Panc1 (cell line): Measurements from ENCODE around the gene STK32C. TPM values are rescaled to one million over a fixed set of nuclear protein-coding genes. Genes with fewer than 3 reads are reported as not detected.

Source experiments
- ATAC-seq: fragments of 200-7000 bp; cut with Tn5 transposase; 2 replicates; pipeline ENCODE4 v1.9.1; 2020; ENCODE audit warnings: mild to moderate bottlenecking, moderate library complexity
- BruUV-seq: library from RNA; stranded (reverse); fragments of 400-500 nt; replicated peaks from 2 replicates; lab custom pipeline; 2021; lab: Mats Ljungman, UMichigan
- CTCF ChIA-PET: fragments of 300-600 bp; sonication (Branson Sonifier 250); formaldehyde crosslinking; loops from one replicate; lab custom pipeline; 2022; ENCODE audit warnings: antibody characterized with exemption; lab: Charles Lee
- POLR2A ChIA-PET: fragments of 300-600 bp; sonication (Branson Sonifier 250); formaldehyde crosslinking; loops from one replicate; lab custom pipeline; 2022; ENCODE audit warnings: antibody characterized with exemption; lab: Charles Lee
- DNase-seq: peaks from one replicate; pipeline ENCODE4 v3.0.0-alpha.2; 2010; ENCODE audit warnings: low read depth, low spot score
- H3K27ac ChIP-seq: 2 replicates; pipeline ENCODE4 v1.5.1; 2011; ENCODE audit warnings: mild to moderate bottlenecking, low read length, inconsistent platforms
- H3K27me3 ChIP-seq: fragments of 200-500 bp; sonication (Bioruptor generic); 2 replicates; pipeline ENCODE4 v1.6.0; 2014; ENCODE audit warnings: low read length, inconsistent platforms; ENCODE audit not compliant: control insufficient read depth, insufficient read depth
- H3K36me3 ChIP-seq: fragments of 200-500 bp; sonication (Bioruptor generic); 2 replicates; pipeline ENCODE4 v1.5.1; 2014; ENCODE audit warnings: inconsistent platforms, mild to moderate bottlenecking, low read length, moderate library complexity; ENCODE audit not compliant: control insufficient read depth, insufficient read depth
- H3K4me1 ChIP-seq: 2 replicates; pipeline ENCODE4 v1.5.1; 2011; ENCODE audit warnings: inconsistent platforms, mild to moderate bottlenecking, low read length, moderate library complexity; ENCODE audit not compliant: control insufficient read depth, insufficient read depth
- H3K4me3 ChIP-seq, 2 experiments: 2 replicates each; pipeline ENCODE4 v1.5.1; 2011 to 2012; ENCODE audit warnings: low read depth in 2 of 2, low read length in 2 of 2, mild to moderate bottlenecking in 2 of 2, inconsistent platforms in 1 of 2, moderate library complexity in 1 of 2
- H3K9me3 ChIP-seq: fragments of 200-500 bp; sonication (Bioruptor generic); 2 replicates; pipeline ENCODE4 v1.5.1; 2014; ENCODE audit warnings: low read depth, mild to moderate bottlenecking, inconsistent platforms, low read length, moderate library complexity; ENCODE audit not compliant: control insufficient read depth, insufficient read depth
- POLR2AphosphoS5 ChIP-seq: IDR thresholded peaks from 2 replicates; pipeline ENCODE4 v1.6.1; 2012; ENCODE audit warnings: mild to moderate bottlenecking, low read depth, low read length, moderate library complexity
- SIN3A ChIP-seq: IDR thresholded peaks from 2 replicates; pipeline ENCODE4 v1.6.1; 2012; ENCODE audit warnings: low read depth, mild to moderate bottlenecking, low read length, moderate library complexity, borderline replicate concordance; ENCODE audit not compliant: insufficient read depth
- TCF7L2 ChIP-seq: IDR thresholded peaks from 2 replicates; pipeline ENCODE4 v1.6.1; 2011; ENCODE audit warnings: mild to moderate bottlenecking, low read depth, low read length, inconsistent platforms
- in situ Hi-C: cut with HindIII; loops from 2 replicates; pipeline ENCODE4 v1.10.0; 2016; ENCODE audit warnings: low sequenced_read_pairs, low pct_unique_long_range_greater_than_20kb
- intact Hi-C: fragments of 100-400 bp; cut with micrococcal nuclease; formaldehyde crosslinking; loops from one replicate; pipeline ENCODE4 v1.10.0; 2022; ENCODE audit not compliant: unreplicated experiment
- total RNA-seq: library from RNA; stranded (reverse); gene quantifications from one replicate; pipeline ENCODE4 v1.2.1, GENCODE V29; 2021; ENCODE audit not compliant: unreplicated experiment
- TF ChIP-seq, protein P1 (sequence below): fragments of 450-650 bp; IDR thresholded peaks from 2 replicates; pipeline ENCODE4 v1.5.1; 2017; ENCODE audit warnings: mild to moderate bottlenecking
- TF ChIP-seq, protein P2 (sequence below), 2 experiments: IDR thresholded peaks; 2 replicates each; pipeline ENCODE4 v1.6.1; 2011 to 2012; ENCODE audit warnings: low read depth in 2 of 2, control low read depth in 1 of 2, low read length in 1 of 2, mild to moderate bottlenecking in 1 of 2, moderate library complexity in 1 of 2; ENCODE audit not compliant: insufficient read depth in 1 of 2

Gene STK32C
- total RNA-seq, 1 experiment from 2014 or later, result 53.7 TPM

DNA sequence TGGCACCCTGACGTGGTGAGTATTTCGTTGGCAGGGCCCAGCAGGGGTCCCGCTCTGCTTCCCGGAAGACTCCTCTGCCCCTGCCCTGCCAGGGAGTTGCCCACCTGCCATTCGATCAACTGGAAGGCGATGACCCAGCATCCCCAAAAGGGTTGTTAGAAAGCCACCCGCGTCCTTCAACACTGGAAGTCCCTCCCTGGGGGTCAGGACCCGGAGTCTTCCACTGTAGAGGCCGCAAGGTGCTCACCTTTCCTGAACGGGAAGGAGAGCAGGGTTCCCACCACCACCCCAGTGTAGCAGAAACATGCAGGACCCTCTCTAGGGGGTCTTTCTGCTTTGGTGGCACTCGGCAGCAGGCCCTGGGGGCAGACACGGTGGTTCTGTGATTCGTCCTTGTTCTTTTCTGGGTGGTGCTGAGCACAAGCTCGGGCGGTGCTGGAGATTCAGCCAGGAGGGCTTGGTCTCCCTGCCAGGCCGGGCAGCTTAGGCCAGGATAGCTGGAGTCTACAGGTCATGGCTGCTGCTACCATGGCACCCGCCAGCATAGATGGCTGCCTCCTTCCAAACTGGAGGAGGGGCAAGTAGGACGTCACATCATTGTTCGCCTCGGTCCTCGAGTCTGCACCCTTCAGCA lies 140.6 kb downstream of the STK32C start:
- no peak overlapping the region for H3K27ac ChIP-seq
- H3K9me3 ChIP-seq, result no peaks in the 10 kb centered on the region
- BruUV-seq, result no TSS peak
- CTCF ChIA-PET, result interaction anchor here (1.2 kb wide), 1 partner anchor 25 kb away, joined by 3 read pairs; no protein-coding TSS in a partner anchor
- in situ Hi-C loops, result no loop called here
- intact Hi-C loops, result no loop called here
- DNase-seq, result no peak
- TF ChIP-seq SIN3A (no peak), POLR2AphosphoS5 (no peak), TCF7L2 (no peak)
- TF ChIP-seq, protein P1, sequence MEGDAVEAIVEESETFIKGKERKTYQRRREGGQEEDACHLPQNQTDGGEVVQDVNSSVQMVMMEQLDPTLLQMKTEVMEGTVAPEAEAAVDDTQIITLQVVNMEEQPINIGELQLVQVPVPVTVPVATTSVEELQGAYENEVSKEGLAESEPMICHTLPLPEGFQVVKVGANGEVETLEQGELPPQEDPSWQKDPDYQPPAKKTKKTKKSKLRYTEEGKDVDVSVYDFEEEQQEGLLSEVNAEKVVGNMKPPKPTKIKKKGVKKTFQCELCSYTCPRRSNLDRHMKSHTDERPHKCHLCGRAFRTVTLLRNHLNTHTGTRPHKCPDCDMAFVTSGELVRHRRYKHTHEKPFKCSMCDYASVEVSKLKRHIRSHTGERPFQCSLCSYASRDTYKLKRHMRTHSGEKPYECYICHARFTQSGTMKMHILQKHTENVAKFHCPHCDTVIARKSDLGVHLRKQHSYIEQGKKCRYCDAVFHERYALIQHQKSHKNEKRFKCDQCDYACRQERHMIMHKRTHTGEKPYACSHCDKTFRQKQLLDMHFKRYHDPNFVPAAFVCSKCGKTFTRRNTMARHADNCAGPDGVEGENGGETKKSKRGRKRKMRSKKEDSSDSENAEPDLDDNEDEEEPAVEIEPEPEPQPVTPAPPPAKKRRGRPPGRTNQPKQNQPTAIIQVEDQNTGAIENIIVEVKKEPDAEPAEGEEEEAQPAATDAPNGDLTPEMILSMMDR, result no peak
- TF ChIP-seq, protein P2, sequence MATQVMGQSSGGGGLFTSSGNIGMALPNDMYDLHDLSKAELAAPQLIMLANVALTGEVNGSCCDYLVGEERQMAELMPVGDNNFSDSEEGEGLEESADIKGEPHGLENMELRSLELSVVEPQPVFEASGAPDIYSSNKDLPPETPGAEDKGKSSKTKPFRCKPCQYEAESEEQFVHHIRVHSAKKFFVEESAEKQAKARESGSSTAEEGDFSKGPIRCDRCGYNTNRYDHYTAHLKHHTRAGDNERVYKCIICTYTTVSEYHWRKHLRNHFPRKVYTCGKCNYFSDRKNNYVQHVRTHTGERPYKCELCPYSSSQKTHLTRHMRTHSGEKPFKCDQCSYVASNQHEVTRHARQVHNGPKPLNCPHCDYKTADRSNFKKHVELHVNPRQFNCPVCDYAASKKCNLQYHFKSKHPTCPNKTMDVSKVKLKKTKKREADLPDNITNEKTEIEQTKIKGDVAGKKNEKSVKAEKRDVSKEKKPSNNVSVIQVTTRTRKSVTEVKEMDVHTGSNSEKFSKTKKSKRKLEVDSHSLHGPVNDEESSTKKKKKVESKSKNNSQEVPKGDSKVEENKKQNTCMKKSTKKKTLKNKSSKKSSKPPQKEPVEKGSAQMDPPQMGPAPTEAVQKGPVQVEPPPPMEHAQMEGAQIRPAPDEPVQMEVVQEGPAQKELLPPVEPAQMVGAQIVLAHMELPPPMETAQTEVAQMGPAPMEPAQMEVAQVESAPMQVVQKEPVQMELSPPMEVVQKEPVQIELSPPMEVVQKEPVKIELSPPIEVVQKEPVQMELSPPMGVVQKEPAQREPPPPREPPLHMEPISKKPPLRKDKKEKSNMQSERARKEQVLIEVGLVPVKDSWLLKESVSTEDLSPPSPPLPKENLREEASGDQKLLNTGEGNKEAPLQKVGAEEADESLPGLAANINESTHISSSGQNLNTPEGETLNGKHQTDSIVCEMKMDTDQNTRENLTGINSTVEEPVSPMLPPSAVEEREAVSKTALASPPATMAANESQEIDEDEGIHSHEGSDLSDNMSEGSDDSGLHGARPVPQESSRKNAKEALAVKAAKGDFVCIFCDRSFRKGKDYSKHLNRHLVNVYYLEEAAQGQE (IDR thresholded peaks at IDR 0.05; ENCODE audit: insufficient read depth in 1 of 2, low read depth in 2 of 2, low read length in 1 of 2), result no peak
- POLR2A ChIA-PET, result no interaction called here
- ATAC-seq, result no peak
- H3K4me3 ChIP-seq, result no peak overlapping the region
- H3K4me1 ChIP-seq, result peaks cover 4% of the 10 kb centered on the region
- H3K27me3 ChIP-seq, result no peaks in the 10 kb centered on the region
- H3K36me3 ChIP-seq, result no peaks in the 10 kb centered on the region

DNA sequence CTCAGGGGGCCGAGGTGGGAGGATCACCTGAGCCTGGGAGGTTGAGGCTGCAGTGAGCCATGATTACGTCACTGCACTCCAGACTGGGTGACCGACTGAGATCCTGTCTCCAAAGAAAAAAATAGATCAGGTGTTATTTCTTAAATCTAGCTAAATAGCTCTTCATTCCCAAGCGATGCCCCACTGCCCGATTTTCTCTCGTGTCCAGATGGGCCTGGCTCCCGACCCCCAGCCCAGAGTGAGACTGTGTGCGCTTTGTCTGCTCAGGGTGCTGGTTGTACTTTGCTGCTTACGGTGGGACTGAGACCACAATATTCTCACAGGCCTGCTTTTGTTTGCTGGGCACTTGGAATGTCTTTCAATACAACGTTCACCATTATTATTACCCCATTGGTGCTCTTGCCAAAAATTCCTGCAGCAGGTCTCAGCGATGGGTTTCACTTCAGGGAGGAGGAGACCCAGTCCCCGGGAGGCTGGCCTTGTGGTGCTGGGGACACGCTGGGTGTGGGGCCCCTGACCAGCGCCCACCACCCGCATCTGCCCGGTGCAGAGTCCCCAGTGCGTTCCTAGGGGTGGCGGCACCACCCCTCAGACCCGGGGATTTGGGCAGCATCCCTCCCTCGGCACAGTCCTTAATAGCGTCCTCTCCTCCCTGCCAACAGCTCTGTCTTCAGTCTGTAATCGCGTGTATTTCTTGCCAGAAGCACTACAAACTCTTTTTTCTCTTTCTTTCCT lies 141.4 kb downstream of the STK32C start:
- POLR2A ChIA-PET, result no interaction called here
- H3K4me3 ChIP-seq, result no peak overlapping the region
- CTCF ChIA-PET, result interaction anchor here (0.5 to 1.2 kb wide), 2 partner anchors 24 to 193 kb away, joined by 3 read pairs; no protein-coding TSS in a partner anchor
- no peak overlapping the region for H3K27ac ChIP-seq
- no peak for ATAC-seq
- intact Hi-C loops (no loop called here), in situ Hi-C loops (no loop called here)
- peaks cover 8% of the 10 kb centered on the region for H3K4me1 ChIP-seq
- H3K36me3 ChIP-seq, result no peaks in the 10 kb centered on the region
- no peak for DNase-seq
- H3K9me3 ChIP-seq, result no peaks in the 10 kb centered on the region
- TF ChIP-seq, protein P2 (IDR thresholded peaks at IDR 0.05; ENCODE audit: insufficient read depth in 1 of 2, low read depth in 2 of 2, low read length in 1 of 2), result no peak
- TF ChIP-seq SIN3A (no peak), TCF7L2 (no peak), POLR2AphosphoS5 (no peak)
- TF ChIP-seq, protein P1, result no peak
- no peaks in the 10 kb centered on the region for H3K27me3 ChIP-seq
- no TSS peak for BruUV-seq
